Thoracic aorta (tissue), 2 donors: Measurements from ENCODE around the gene CDH23. TPM values are rescaled to one million over a fixed set of nuclear protein-coding genes. Genes with fewer than 3 reads are reported as not detected.

Experiments used
- ATAC-seq: fragments of 150-250 bp; one replicate; pipeline ENCODE4 v1.8.0; 2017; ENCODE audit warnings: low read depth; ENCODE audit not compliant: insufficient number of reproducible peaks, low FRiP score
- DNase-seq: peaks from one replicate; pipeline ENCODE4 v3.0.0-alpha.2; 2020; ENCODE audit warnings: low spot score
- H3K27ac ChIP-seq, 2 donors: fragments of 200-600 bp; sonication (generic); 1 replicate in 1 of 2; 2 replicates in 1 of 2; pipeline ENCODE4 v1.5.1; 2016; ENCODE audit warnings: mild to moderate bottlenecking in 2 of 2, moderate library complexity in 2 of 2
- H3K27me3 ChIP-seq: fragments of 200-600 bp; sonication (generic); replicated peaks from 2 replicates; pipeline ENCODE4 v1.6.0; 2016; ENCODE audit warnings: mild to moderate bottlenecking; ENCODE audit not compliant: insufficient read depth
- H3K36me3 ChIP-seq: fragments of 200-600 bp; sonication (generic); one replicate; pipeline ENCODE4 v1.5.1; 2016
- H3K4me1 ChIP-seq, 2 donors: fragments of 200-600 bp; sonication (generic); 1 replicate in 1 of 2; 2 replicates in 1 of 2; pipeline versions ENCODE4 v1.5.1 to v1.6.0; 2016; ENCODE audit warnings: low read depth in 2 of 2, mild to moderate bottlenecking in 1 of 2; ENCODE audit not compliant: control insufficient read depth in 1 of 2
- H3K4me3 ChIP-seq: fragments of 200-600 bp; sonication (generic); 2 replicates; pipeline ENCODE4 v1.5.1; 2016; ENCODE audit warnings: mild to moderate bottlenecking
- H3K9me3 ChIP-seq: fragments of 200-600 bp; sonication (generic); 2 replicates; pipeline ENCODE4 v1.5.1; 2016
- total RNA-seq, 2 donors: library from RNA; depleted of rRNA; stranded (reverse); fragments of >200 nt; gene quantifications; one replicate each; pipeline versions ENCODE4 v1.1.0 to v1.2.3, GENCODE V29; 2016
- TF ChIP-seq, protein P1 (sequence below): fragments of 200-600 bp; sonication (generic); IDR thresholded peaks from one replicate; pipeline ENCODE4 v1.5.1; 2019; ENCODE audit warnings: antibody characterized with exemption

CDH23 gene
- total RNA-seq, 2 donors from 2014 or later, result 10.6 to 10.8 TPM

DNA sequence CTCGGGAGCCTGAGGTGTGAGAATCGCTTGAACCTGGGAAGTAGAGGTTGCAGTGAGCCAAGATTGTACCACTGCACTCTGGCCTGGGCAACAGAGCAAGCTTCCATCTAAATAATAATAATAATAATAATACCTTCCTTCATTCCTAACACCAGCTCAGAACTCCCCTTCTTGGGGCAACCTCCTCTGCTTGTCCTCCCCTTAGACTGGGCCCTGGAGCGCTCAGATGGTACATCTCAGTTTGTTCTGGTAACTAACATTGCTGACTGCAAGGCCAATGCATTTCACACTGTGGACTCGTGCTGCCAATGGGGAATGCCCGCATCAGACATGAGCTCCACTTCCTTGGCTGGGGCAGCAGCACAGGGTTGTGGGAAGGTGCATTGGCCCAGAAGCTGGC, 245.3 kb downstream of the CDH23 start:
- no peaks in the 10 kb centered on the region for H3K27me3 ChIP-seq
- H3K9me3 ChIP-seq, result no peaks in the 10 kb centered on the region
- TF ChIP-seq, protein P1, sequence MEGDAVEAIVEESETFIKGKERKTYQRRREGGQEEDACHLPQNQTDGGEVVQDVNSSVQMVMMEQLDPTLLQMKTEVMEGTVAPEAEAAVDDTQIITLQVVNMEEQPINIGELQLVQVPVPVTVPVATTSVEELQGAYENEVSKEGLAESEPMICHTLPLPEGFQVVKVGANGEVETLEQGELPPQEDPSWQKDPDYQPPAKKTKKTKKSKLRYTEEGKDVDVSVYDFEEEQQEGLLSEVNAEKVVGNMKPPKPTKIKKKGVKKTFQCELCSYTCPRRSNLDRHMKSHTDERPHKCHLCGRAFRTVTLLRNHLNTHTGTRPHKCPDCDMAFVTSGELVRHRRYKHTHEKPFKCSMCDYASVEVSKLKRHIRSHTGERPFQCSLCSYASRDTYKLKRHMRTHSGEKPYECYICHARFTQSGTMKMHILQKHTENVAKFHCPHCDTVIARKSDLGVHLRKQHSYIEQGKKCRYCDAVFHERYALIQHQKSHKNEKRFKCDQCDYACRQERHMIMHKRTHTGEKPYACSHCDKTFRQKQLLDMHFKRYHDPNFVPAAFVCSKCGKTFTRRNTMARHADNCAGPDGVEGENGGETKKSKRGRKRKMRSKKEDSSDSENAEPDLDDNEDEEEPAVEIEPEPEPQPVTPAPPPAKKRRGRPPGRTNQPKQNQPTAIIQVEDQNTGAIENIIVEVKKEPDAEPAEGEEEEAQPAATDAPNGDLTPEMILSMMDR, result no peak
- H3K27ac ChIP-seq, result no peak overlapping the region
- H3K4me3 ChIP-seq, result no peak overlapping the region
- no peaks in the 10 kb centered on the region for H3K4me1 ChIP-seq
- no peaks in the 10 kb centered on the region for H3K36me3 ChIP-seq
- ATAC-seq (no peak), DNase-seq (no peak)

DNA sequence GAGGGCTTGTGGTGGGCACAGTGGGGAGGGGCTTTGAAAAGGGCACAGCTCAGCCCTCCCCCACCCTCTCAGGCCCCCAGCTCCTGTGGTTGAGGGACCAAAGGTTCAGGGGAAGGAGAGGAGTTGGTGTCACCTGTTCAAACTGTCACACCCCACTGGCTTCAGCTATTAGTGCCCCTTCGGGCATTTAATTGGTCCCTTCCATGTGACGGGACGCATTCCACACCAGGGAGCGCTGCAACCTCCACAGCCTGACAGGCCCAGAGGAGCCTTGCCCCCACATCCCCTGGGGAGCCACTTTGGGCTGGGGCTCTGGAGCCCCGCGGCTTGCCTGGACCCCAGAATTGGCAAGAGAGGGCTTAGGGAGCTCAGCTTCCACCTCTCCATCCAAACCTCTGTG, 247.2 kb downstream of the CDH23 start:
- Histone ChIP-seq H3K27ac (no peak overlapping the region), H3K27me3 (no peaks in the 10 kb centered on the region), H3K9me3 (no peaks in the 10 kb centered on the region), H3K4me1 (no peaks in the 10 kb centered on the region), H3K36me3 (no peaks in the 10 kb centered on the region), H3K4me3 (no peak overlapping the region)
- TF ChIP-seq, protein P1, result no peak
- ATAC-seq (no peak), DNase-seq (no peak)

DNA sequence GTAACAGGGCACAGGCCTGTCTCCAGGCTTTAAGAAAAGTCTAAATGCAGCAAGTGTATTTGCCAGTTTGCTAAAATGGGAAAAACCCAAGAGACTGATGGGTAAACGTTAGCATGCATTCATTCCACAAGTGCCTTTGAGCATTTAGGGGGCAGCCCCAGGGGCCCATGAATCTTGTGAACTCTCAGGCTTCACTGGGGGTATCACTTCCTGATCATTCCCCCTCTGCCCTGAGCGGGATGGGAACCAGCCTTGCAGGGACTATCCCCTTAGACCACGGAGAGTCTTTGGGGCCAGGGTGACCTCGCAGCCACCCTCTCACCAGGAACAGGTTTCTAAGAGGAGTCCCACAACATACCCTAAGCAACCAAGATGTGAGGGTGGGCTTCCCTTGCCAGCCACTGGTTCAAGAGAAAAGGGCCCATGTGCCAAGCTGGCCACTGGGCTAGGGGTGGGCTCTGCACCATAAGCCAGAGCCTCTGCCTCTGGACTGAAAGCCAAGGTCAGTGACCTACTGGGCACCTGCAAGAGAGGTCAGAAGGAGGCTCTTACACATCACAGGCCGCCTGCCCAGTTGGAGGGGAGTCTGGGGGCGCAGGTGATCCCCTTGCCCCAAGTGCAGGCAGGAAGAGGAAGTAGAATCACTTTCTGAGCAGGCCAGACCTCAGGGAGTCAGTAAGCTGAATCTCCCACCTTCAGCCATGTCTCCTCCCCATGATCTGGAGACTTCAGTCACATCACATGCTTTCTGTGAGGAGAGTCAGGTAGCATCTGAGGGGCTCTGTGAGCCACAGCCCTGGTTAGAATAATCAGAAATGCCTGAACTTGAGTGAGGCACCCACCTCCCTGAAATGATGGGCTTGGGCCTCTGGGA, 247.8 kb downstream of the CDH23 start:
- Histone ChIP-seq H3K9me3 (no peaks in the 10 kb centered on the region), H3K4me3 (no peak overlapping the region), H3K4me1 (no peaks in the 10 kb centered on the region), H3K27me3 (no peaks in the 10 kb centered on the region), H3K36me3 (no peaks in the 10 kb centered on the region), H3K27ac (no peak overlapping the region)
- DNase-seq (no peak), ATAC-seq (no peak)
- TF ChIP-seq, protein P1, result no peak

DNA sequence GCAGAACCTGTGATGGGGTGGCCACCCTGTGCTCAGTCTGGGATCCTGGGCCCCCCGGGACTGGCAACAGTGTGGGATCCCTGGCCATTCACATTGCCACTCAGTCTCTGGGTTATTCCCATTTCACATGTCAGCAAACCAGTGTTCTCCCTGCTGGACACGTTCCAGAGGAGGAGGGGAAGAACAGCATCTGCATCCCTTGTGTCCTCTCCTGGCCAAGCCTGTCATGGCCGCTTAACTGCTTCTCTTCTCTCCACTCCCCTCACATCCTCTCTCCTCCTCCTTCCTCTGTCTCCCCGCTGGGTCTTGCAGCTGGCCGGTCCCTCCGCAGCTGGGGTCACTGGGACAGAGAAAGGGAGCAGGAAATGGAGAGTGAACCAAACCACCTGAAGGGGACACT, 248.5 kb downstream of the CDH23 start:
- no peaks in the 10 kb centered on the region for H3K27me3 ChIP-seq
- ATAC-seq, result no peak
- TF ChIP-seq, protein P1, result no peak

DNA sequence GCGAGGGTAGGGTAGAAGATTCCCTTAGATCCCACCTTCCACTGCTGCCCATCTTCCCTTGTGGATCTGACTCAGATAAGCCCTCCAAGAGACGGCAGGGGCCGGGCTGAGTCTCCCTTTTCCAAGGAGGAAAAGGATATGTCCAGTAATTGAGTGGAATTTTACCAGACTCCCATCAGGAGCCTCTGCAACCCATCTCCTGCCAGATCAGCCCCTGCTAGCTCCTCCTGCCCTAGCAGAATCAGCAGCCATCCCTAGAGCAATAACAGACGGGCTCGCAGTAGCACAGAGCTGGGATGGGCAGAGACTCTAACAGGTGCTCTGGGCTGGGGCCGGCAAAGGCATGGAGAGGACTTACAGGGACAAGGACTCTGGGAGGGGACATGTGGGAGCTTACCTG, 249.3 kb downstream of the CDH23 start:
- Histone ChIP-seq H3K4me1 (no peaks in the 10 kb centered on the region), H3K27ac (no peak overlapping the region), H3K9me3 (no peaks in the 10 kb centered on the region), H3K27me3 (no peaks in the 10 kb centered on the region), H3K36me3 (no peaks in the 10 kb centered on the region), H3K4me3 (no peak overlapping the region)
- TF ChIP-seq, protein P1, result no peak
- DNase-seq (no peak), ATAC-seq (no peak)

More for the DNA sequence above, 248.5 kb downstream of the CDH23 start:
- Histone ChIP-seq H3K4me1 (no peaks in the 10 kb centered on the region), H3K27ac (no peak overlapping the region), H3K4me3 (no peak overlapping the region), H3K36me3 (no peaks in the 10 kb centered on the region), H3K9me3 (no peaks in the 10 kb centered on the region)
- no peak for DNase-seq
